Esophagus muscularis mucosa (tissue), 4 donors: ENCODE results near the gene FBXL7.

Source experiments
- CTCF ChIP-seq, 3 experiments: fragments of 200-600 bp in 2 of 3; fragments of 450-650 bp in 1 of 3; sonication (generic) in 2 of 3; IDR thresholded peaks; one replicate each; pipeline ENCODE4 v1.5.1; 2017 to 2019; ENCODE audit warnings: antibody characterized with exemption in 3 of 3, mild to moderate bottlenecking in 2 of 3, moderate library complexity in 1 of 3
- EP300 ChIP-seq: sonication (generic); formaldehyde crosslinking; IDR thresholded peaks from one replicate; pipeline ENCODE4 v1.6.1; 2017; ENCODE audit warnings: antibody characterized with exemption
- POLR2A ChIP-seq: fragments of 450-650 bp; IDR thresholded peaks from one replicate; pipeline ENCODE4 v1.6.1; 2017; ENCODE audit warnings: antibody characterized with exemption, moderate library complexity, mild to moderate bottlenecking, low read depth
- POLR2AphosphoS5 ChIP-seq, 2 donors: sonication (generic); formaldehyde crosslinking; IDR thresholded peaks; one replicate each; pipeline ENCODE4 v1.6.1; 2017; ENCODE audit warnings: antibody characterized with exemption in 2 of 2

GRCh38 chr5:15647251-15647650 is 147.3 kb downstream of the FBXL7 start:
- no peak for TF ChIP-seq CTCF (IDR thresholded peaks at IDR 0.05)
- TF ChIP-seq EP300, result no peak
- no peak for TF ChIP-seq POLR2A
- TF ChIP-seq POLR2AphosphoS5 (IDR thresholded peaks at IDR 0.05), result no peak
